Breast epithelium (tissue), 3 donors: ENCODE measurements around the gene GIPC2.

Source experiments
- POLR2A ChIP-seq: fragments of 450-650 bp; IDR thresholded peaks from one replicate; pipeline ENCODE4 v1.6.1; 2016; ENCODE audit warnings: antibody characterized with exemption, mild to moderate bottlenecking, moderate library complexity
- TF ChIP-seq, protein P1 (sequence below), 3 donors: fragments of 450-650 bp; IDR thresholded peaks; one replicate each; pipeline ENCODE4 v1.5.1; 2016 to 2017; ENCODE audit warnings: antibody characterized with exemption in 3 of 3, mild to moderate bottlenecking in 3 of 3, moderate library complexity in 3 of 3

DNA sequence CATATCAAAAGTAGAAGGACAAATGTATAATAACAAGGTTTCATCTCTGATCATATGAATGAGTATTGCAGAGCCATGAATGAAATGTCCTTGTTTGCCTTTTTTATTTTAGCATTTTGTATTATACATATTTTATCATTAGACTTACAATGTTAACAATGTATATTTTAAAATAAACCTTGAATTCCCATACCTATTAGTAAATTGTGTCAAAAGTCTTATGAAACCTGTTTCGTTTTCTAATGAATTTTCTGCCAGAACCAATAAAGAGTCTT, 40.4 kb upstream of the GIPC2 start:
- TF ChIP-seq POLR2A, result no peak
- TF ChIP-seq, protein P1, sequence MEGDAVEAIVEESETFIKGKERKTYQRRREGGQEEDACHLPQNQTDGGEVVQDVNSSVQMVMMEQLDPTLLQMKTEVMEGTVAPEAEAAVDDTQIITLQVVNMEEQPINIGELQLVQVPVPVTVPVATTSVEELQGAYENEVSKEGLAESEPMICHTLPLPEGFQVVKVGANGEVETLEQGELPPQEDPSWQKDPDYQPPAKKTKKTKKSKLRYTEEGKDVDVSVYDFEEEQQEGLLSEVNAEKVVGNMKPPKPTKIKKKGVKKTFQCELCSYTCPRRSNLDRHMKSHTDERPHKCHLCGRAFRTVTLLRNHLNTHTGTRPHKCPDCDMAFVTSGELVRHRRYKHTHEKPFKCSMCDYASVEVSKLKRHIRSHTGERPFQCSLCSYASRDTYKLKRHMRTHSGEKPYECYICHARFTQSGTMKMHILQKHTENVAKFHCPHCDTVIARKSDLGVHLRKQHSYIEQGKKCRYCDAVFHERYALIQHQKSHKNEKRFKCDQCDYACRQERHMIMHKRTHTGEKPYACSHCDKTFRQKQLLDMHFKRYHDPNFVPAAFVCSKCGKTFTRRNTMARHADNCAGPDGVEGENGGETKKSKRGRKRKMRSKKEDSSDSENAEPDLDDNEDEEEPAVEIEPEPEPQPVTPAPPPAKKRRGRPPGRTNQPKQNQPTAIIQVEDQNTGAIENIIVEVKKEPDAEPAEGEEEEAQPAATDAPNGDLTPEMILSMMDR (IDR thresholded peaks at IDR 0.05), result no peak
